Left lung (tissue), 10 donors: Measurements from ENCODE around the gene PPCDC. TPM values are rescaled to one million over a fixed set of nuclear protein-coding genes. Genes with fewer than 3 reads are reported as not detected.

Source experiments
- ATAC-seq: fragments of 200-7000 bp; cut with Tn5 transposase; one replicate; pipeline ENCODE4 v1.9.1; 2020; ENCODE audit warnings: moderate library complexity
- DNase-seq, 4 donors: peaks; one replicate each; pipeline ENCODE4 v3.0.0-alpha.2; 2013 to 2020
- H3K27ac ChIP-seq, 2 donors: fragments of 200-600 bp; sonication (generic) in 1 of 2; one replicate each; pipeline versions ENCODE4 v1.5.0 to v1.8.0; 2020 to 2021
- H3K27me3 ChIP-seq, 2 donors: fragments of 200-600 bp; sonication (generic) in 1 of 2; one replicate each; pipeline versions ENCODE4 v1.5.0 to v1.8.0; 2020 to 2021
- H3K36me3 ChIP-seq, 2 donors: fragments of 200-600 bp; sonication (generic) in 1 of 2; one replicate each; pipeline versions ENCODE4 v1.5.0 to v1.8.0; 2020 to 2021
- H3K4me1 ChIP-seq, 2 donors: fragments of 200-600 bp; one replicate each; pipeline ENCODE4 v1.8.0; 2021
- H3K4me3 ChIP-seq, 2 donors: fragments of 200-600 bp; sonication (generic) in 1 of 2; one replicate each; pipeline versions ENCODE4 v1.5.0 to v1.8.0; 2020 to 2021; ENCODE audit warnings: mild to moderate bottlenecking in 1 of 2
- H3K9me3 ChIP-seq, 2 donors: fragments of 200-600 bp; sonication (generic) in 1 of 2; one replicate each; pipeline versions ENCODE4 v1.5.0 to v1.8.0; 2020 to 2021
- intact Hi-C, 2 donors: fragments of 100-400 bp; cut with DNase I; formaldehyde crosslinking; loops; one replicate each; pipeline versions ENCODE4 v1.11.2 to v1.14.2; 2022
- polyA plus RNA-seq, 6 donors: library from polyadenylated mRNA; unstranded; fragments of 120-200 nt; gene quantifications; one replicate each; pipeline ENCODE4 v1.2.1, GENCODE V29; 2013; ENCODE audit not compliant: insufficient read length in 6 of 6
- total RNA-seq, 2 donors: library from RNA; stranded (reverse); fragmentation: NEBNext Ultra II Directional; extraction: Animal tissue kit (Norgen Biotek cat#: 25700); gene quantifications; one replicate each; pipeline ENCODE4 v1.2.1, GENCODE V29; 2021
- TF ChIP-seq, protein P1 (sequence below), 2 donors: fragments of 200-600 bp; sonication (generic) in 1 of 2; IDR thresholded peaks; one replicate each; pipeline versions ENCODE4 v1.5.0 to v1.8.0; 2021; ENCODE audit warnings: antibody characterized with exemption in 2 of 2
- donor health status: DM: no; HTN: yes; CAD: no.
- donor health status: DM: no; HTN: no; CAD: no.

The PPCDC gene
- total and polyA plus RNA-seq, 8 donors = 9.4 to 19.0 (median 12.3) TPM

GRCh38 chr15:74978503-74978902 lies 44.9 kb upstream of the PPCDC start:
- TF ChIP-seq, protein P1, sequence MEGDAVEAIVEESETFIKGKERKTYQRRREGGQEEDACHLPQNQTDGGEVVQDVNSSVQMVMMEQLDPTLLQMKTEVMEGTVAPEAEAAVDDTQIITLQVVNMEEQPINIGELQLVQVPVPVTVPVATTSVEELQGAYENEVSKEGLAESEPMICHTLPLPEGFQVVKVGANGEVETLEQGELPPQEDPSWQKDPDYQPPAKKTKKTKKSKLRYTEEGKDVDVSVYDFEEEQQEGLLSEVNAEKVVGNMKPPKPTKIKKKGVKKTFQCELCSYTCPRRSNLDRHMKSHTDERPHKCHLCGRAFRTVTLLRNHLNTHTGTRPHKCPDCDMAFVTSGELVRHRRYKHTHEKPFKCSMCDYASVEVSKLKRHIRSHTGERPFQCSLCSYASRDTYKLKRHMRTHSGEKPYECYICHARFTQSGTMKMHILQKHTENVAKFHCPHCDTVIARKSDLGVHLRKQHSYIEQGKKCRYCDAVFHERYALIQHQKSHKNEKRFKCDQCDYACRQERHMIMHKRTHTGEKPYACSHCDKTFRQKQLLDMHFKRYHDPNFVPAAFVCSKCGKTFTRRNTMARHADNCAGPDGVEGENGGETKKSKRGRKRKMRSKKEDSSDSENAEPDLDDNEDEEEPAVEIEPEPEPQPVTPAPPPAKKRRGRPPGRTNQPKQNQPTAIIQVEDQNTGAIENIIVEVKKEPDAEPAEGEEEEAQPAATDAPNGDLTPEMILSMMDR (IDR thresholded peaks at IDR 0.05) = no peak
- Histone ChIP-seq H3K27ac (no peak overlapping the region), H3K9me3 (no peaks in the 10 kb centered on the region), H3K4me3 (no peak overlapping the region), H3K36me3 (no peaks in the 10 kb centered on the region), H3K4me1 (no peaks in the 10 kb centered on the region), H3K27me3 (no peaks in the 10 kb centered on the region)
- no peak for DNase-seq
- intact Hi-C loops = no loop called here
- peak; percentile 93 for ATAC-seq

DNA sequence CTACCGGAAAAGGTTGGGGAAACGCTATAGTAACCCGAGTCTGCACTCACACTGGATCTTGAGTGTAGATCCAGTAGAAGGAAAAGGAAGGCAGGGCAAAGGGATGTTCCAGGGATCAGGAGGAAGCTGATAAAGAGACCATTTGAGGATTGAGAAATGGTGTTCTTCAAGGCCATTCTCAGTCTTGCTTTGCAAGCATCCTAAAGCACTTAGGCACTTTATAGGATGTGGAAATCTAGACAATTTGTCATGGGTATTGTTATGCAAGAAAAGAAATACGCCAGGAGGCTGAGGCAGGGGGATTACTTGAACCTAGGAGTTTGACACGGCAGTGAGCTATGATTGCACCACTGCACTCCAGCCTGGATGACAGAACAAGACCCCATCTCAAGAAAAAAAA lies 41.2 kb upstream of the PPCDC start:
- intact Hi-C loops = no loop called here
- no peaks in the 10 kb centered on the region for H3K4me1 ChIP-seq
- DNase-seq = no peak
- no peak overlapping the region for H3K27ac ChIP-seq
- no peak overlapping the region for H3K4me3 ChIP-seq
- TF ChIP-seq, protein P1 (IDR thresholded peaks at IDR 0.05) = no peak
- ATAC-seq = no peak
- H3K9me3 ChIP-seq = no peaks in the 10 kb centered on the region
- H3K36me3 ChIP-seq = no peaks in the 10 kb centered on the region
- H3K27me3 ChIP-seq = peaks cover 0 to 9% of the 10 kb centered on the region in 2 donors

DNA sequence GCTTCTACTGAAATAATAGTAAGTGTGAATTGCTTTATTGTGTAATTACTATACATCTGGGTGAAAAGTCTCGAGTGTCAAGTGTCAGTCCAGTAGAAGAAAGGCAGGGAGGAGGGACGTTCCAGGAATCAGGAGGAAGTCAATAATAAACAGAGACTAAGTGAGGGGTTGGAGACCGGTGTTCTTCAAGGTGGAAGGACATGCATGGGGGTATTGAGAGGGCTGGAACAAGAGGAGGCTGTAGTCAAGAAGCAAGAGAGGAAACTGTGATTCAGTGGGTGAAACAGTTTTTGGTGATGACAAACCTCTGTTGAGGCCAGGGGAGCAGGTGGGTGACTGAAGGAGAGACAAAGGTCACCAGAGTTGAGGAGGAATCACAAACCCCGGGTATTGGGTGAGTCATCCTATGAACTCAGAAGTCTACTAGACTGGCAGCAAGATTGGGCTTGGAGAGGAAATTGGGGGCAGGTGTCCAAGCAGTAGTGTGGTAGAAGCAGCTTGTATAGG lies 39.6 kb upstream of the PPCDC start:
- intact Hi-C loops = no loop called here
- DNase-seq = no peak
- no peaks in the 10 kb centered on the region for H3K9me3 ChIP-seq
- no peaks in the 10 kb centered on the region for H3K36me3 ChIP-seq
- H3K4me3 ChIP-seq = no peak overlapping the region
- H3K27ac ChIP-seq = no peak overlapping the region
- TF ChIP-seq, protein P1 (IDR thresholded peaks at IDR 0.05) = no peak
- no peaks in the 10 kb centered on the region for H3K4me1 ChIP-seq
- ATAC-seq = peak; percentile 22
- peaks cover 0 to 9% of the 10 kb centered on the region in 2 donors for H3K27me3 ChIP-seq

DNA sequence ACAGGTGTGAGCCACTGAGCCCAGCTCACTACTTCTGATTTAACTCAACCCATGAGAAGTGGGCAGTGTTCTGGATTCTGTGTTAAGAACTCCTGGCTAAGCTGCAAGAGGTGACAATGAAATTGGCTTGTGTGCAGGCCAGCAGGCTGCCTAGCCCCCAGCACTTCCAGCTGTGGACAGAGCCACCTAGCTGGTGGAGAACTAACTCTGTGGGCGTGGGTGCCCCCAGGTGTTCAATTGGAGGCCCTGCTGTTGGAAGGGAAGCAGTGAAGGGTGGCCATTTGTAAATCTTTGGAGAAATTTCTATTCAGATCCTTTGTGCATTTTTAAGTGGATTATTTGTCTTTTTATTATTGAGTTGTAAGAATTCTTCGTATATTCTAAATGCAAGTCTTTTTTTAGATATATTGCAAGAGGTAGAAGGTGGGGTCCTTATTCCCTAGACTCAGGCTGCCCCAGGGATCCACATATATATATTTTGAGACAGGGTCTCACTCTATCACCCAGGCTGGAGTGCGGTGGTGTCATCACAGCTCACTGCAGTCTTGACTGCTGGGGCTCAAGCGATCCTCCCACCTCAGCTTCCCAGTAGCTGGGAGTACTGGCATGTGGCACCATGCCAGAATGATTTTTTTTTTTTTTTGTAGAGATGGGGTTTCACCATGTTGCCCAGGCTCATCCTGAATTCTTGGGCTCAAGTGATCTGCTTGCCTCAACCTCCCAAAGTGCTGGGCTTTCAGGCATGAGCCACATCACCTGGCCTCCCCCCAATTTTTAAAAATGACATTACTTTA lies 35.2 kb upstream of the PPCDC start:
- H3K4me3 ChIP-seq = no peak overlapping the region
- peak; percentile 92 for ATAC-seq
- no peaks in the 10 kb centered on the region for H3K4me1 ChIP-seq
- H3K36me3 ChIP-seq = no peaks in the 10 kb centered on the region
- H3K27ac ChIP-seq = no peak overlapping the region
- intact Hi-C loops = no loop called here
- H3K27me3 ChIP-seq = peaks cover 0 to 23% of the 10 kb centered on the region in 2 donors
- H3K9me3 ChIP-seq = no peaks in the 10 kb centered on the region
- peak in 2 of 4 donors; percentile 10 to 47 for DNase-seq
- TF ChIP-seq, protein P1 (IDR thresholded peaks at IDR 0.05) = peak in 1 of 2 donors; percentile 35

GRCh38 chr15:74989527-74989926 lies 33.9 kb upstream of the PPCDC start:
- ATAC-seq (no peak), DNase-seq (no peak)
- H3K9me3 ChIP-seq = no peaks in the 10 kb centered on the region
- TF ChIP-seq, protein P1 (IDR thresholded peaks at IDR 0.05) = no peak
- H3K4me3 ChIP-seq = no peak overlapping the region
- intact Hi-C loops = no loop called here
- H3K27me3 ChIP-seq = peaks cover 0 to 24% of the 10 kb centered on the region in 2 donors
- H3K4me1 ChIP-seq = no peaks in the 10 kb centered on the region
- no peak overlapping the region for H3K27ac ChIP-seq
- H3K36me3 ChIP-seq = no peaks in the 10 kb centered on the region
